HEK293T (cell line): ENCODE data around the gene ACSM3.
"Not testable (repeated sequence)": the region's sequence is repeated elsewhere in the genome, so short reads cannot be mapped to it uniquely, and the experiment has no call there.

Experiments
- BHLHE40 ChIP-seq: fragments of 450-650 bp; IDR thresholded peaks from 2 replicates; pipeline ENCODE4 v1.6.1; 2016; ENCODE audit warnings: mild to moderate bottlenecking, moderate library complexity, borderline replicate concordance
- CTBP1 ChIP-seq: fragments of 450-650 bp; IDR thresholded peaks from 2 replicates; pipeline ENCODE4 v1.6.1; 2016; ENCODE audit warnings: borderline replicate concordance
- ELF4 ChIP-seq: fragments of 450-650 bp; IDR thresholded peaks from 2 replicates; pipeline ENCODE4 v1.6.1; 2017; ENCODE audit warnings: antibody characterized with exemption
- FOXA1 ChIP-seq: fragments of 450-650 bp; IDR thresholded peaks from 2 replicates; pipeline ENCODE4 v1.6.1; 2016; ENCODE audit warnings: mild to moderate bottlenecking
- FOXK2 ChIP-seq: fragments of 450-650 bp; IDR thresholded peaks from 2 replicates; pipeline ENCODE4 v1.6.1; 2016; ENCODE audit warnings: mild to moderate bottlenecking
- FOXM1 ChIP-seq: fragments of 450-650 bp; IDR thresholded peaks from 2 replicates; pipeline ENCODE4 v1.6.1; 2017; ENCODE audit warnings: mild to moderate bottlenecking, borderline replicate concordance
- L3MBTL2 ChIP-seq: fragments of 450-650 bp; conservative IDR thresholded peaks from 2 replicates; pipeline ENCODE4 v1.6.1; 2016; ENCODE audit warnings: mild to moderate bottlenecking
- LEF1 ChIP-seq: fragments of 450-650 bp; IDR thresholded peaks from 2 replicates; pipeline ENCODE4 v1.6.1; 2017; ENCODE audit warnings: mild to moderate bottlenecking, borderline replicate concordance
- NFRKB ChIP-seq: fragments of 450-650 bp; IDR thresholded peaks from 2 replicates; pipeline ENCODE4 v1.6.1; 2016; ENCODE audit warnings: mild to moderate bottlenecking, moderate library complexity
- SP1 ChIP-seq: fragments of 450-650 bp; IDR thresholded peaks from 2 replicates; pipeline ENCODE4 v1.6.1; 2017
- SUZ12 ChIP-seq: fragments of 450-650 bp; IDR thresholded peaks from 2 replicates; pipeline ENCODE4 v1.6.1; 2016; ENCODE audit warnings: mild to moderate bottlenecking
- TARDBP ChIP-seq: fragments of 450-650 bp; IDR thresholded peaks from 2 replicates; pipeline ENCODE4 v1.6.1; 2016
- ZNF384 ChIP-seq: fragments of 450-650 bp; IDR thresholded peaks from 2 replicates; pipeline ENCODE4 v1.6.1; 2016
- TF ChIP-seq, protein P1 (sequence below): fragments of 450-650 bp; IDR thresholded peaks from 2 replicates; pipeline ENCODE4 v1.6.1; 2016

DNA sequence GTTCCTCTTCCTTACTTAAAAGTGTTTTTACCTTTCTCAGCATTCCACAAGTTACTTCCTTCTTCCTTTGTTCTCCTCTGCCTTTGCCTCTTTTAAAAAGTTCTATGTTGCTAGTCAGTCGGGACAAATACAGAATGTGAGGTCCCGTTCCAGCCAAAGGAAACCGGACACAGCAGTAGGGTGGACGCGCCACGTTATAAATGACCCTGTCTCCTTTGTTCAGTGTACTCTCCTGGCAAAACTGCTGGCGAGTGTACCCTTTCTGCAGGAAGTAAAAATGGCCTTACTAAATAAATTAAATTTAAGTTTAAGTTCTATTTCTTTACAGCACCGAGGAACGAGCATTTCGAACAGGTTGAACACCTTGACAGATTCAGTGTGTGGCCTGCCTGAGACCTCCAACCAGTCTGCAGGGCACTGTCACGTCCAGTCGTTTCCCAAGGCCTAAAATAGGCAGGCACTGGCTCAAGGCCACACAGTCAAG is 41.9 kb downstream of the ACSM3 start:
- not testable (repeated sequence) for TF ChIP-seq ELF4, NFRKB, FOXA1, FOXK2, BHLHE40, SUZ12, FOXM1, SP1, LEF1, CTBP1, ZNF384, TARDBP, L3MBTL2
- TF ChIP-seq, protein P1, sequence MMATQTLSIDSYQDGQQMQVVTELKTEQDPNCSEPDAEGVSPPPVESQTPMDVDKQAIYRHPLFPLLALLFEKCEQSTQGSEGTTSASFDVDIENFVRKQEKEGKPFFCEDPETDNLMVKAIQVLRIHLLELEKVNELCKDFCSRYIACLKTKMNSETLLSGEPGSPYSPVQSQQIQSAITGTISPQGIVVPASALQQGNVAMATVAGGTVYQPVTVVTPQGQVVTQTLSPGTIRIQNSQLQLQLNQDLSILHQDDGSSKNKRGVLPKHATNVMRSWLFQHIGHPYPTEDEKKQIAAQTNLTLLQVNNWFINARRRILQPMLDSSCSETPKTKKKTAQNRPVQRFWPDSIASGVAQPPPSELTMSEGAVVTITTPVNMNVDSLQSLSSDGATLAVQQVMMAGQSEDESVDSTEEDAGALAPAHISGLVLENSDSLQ = not testable (repeated sequence)
